GM21526 (cell line): ENCODE measurements around the gene SARM1.

Experiments
- ATAC-seq: cut with Tn5 transposase; IDR thresholded peaks from one replicate; pipeline ENCODE4 v1.9.1; 2021; ENCODE audit warnings: moderate library complexity; ENCODE audit not compliant: unreplicated experiment, low FRiP score

SARM1 gene

GRCh38 chr17:28392491-28392890 is 21.0 kb downstream of the SARM1 start:
- no peak for ATAC-seq

GRCh38 chr17:28394337-28395116 is 23.0 kb downstream of the SARM1 start:
- ATAC-seq, result no peak

- no peak for ATAC-seq
Observed at GRCh38 chr17:28395426-28395825, 23.9 kb downstream of the SARM1 start.

- ATAC-seq, result no peak
Observed at GRCh38 chr17:28395968-28396367, 24.5 kb downstream of the SARM1 start.

GRCh38 chr17:28396635-28397239 is 25.2 kb downstream of the SARM1 start:
- ATAC-seq, result no peak

- ATAC-seq, result no peak
Observed at GRCh38 chr17:28397275-28397674, 25.8 kb downstream of the SARM1 start.

GRCh38 chr17:28397687-28398279 is 26.3 kb downstream of the SARM1 start:
- no peak for ATAC-seq

GRCh38 chr17:28398280-28398981 is 26.9 kb downstream of the SARM1 start:
- no peak for ATAC-seq

GRCh38 chr17:28399808-28400207 is 28.3 kb downstream of the SARM1 start:
- ATAC-seq, result no peak

- ATAC-seq, result no peak
Observed at GRCh38 chr17:28402224-28402630, 30.7 kb downstream of the SARM1 start.

- no peak for ATAC-seq
Observed at GRCh38 chr17:28402844-28403243, 31.4 kb downstream of the SARM1 start.

GRCh38 chr17:28404007-28404406 is 32.5 kb downstream of the SARM1 start:
- no peak for ATAC-seq

- no peak for ATAC-seq
Observed at GRCh38 chr17:28404461-28404811, 32.9 kb downstream of the SARM1 start.

- no peak for ATAC-seq
Observed at GRCh38 chr17:28404812-28405570, 33.5 kb downstream of the SARM1 start.

GRCh38 chr17:28405632-28406472 is 34.4 kb downstream of the SARM1 start, which contains the start of gene SLC46A1:
Gene SLC46A1, minus strand, starts transcription at chr17:28406212. Its CDS starts 98 bp downstream, at chr17:28406114.
- peak; percentile 58 for ATAC-seq

- ATAC-seq, result no peak
Observed at GRCh38 chr17:28406473-28406814, 35.0 kb downstream of the SARM1 start.

GRCh38 chr17:28407130-28407973 is 35.9 kb downstream of the SARM1 start:
- no peak for ATAC-seq

- ATAC-seq, result no peak
Observed at GRCh38 chr17:28407974-28408306, 36.4 kb downstream of the SARM1 start.

- no peak for ATAC-seq
Observed at GRCh38 chr17:28412099-28412498, 40.6 kb downstream of the SARM1 start.
